HUES64 (cell line): ENCODE measurements around the gene MMP23B.
A peak's percentile ranks its signal among the peaks of the same experiment; 100 is the strongest.

Source experiments
- H3K27ac ChIP-seq: 2 replicates; pipeline ENCODE4 v1.7.0; 2013; ENCODE audit warnings: low read depth, low read length, inconsistent platforms
- H3K27me3 ChIP-seq: 2 replicates; pipeline ENCODE4 v1.6.1; 2013; ENCODE audit warnings: mild to moderate bottlenecking, low read length; ENCODE audit not compliant: insufficient read depth
- H3K36me3 ChIP-seq: 2 replicates; pipeline ENCODE4 v1.6.1; 2013; ENCODE audit warnings: mild to moderate bottlenecking, low read length; ENCODE audit not compliant: insufficient read depth
- H3K4me1 ChIP-seq: 2 replicates; pipeline ENCODE4 v1.6.1; 2013; ENCODE audit warnings: mild to moderate bottlenecking, low read length, moderate library complexity; ENCODE audit not compliant: insufficient read depth
- H3K4me3 ChIP-seq: 2 replicates; pipeline ENCODE4 v1.5.1; 2013; ENCODE audit warnings: mild to moderate bottlenecking, low read length, moderate library complexity
- H3K9ac ChIP-seq: 2 replicates; pipeline ENCODE4 v1.6.1; 2013; ENCODE audit warnings: mild to moderate bottlenecking, low read depth, low read length
- H3K9me3 ChIP-seq: 2 replicates; pipeline ENCODE4 v1.6.1; 2013; ENCODE audit warnings: low read depth, low read length; ENCODE audit not compliant: insufficient read depth
- WGBS: fragments of 150-250, 120-280 bp; methylation state at CpG from one replicate; pipeline ENCODE4 v1.1.7; 2013; ENCODE audit warnings: missing lambda C conversion rate; 5-methylcytosine and 5-hydroxymethylcytosine counted together

MMP23B gene

DNA sequence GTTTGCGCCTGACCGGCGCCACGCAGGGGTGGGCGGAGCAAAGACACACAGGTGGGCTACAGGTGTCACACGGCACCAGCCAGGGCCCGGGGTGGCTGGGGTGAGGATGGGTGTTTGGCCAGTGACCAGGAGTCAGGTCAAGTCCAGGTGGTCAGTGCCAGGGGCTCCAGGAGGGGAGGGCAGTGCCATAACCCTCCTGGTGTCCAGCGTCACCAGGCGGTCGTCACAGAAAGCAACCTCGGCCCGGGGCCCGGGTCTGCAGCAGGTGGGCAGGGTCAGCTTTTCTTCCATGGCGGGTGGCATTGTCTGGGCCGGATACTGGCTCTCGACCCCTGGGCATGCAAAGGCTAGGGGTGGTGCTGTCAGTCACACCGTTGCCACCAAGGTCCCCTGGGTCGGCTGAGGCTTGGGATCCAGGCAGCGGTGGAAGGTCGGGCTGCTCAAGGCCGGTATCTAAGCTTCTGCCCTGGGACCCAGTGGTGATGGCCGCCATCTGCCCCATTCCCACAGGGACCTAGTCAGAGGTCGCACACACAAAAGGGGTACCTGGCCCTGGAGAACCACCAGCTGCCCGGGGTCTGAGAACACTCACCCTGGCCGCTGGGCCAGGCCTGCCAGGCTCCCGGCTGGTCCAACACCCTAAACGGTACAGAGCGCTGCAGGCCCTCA is 33.8 kb upstream of the MMP23B start:
- H3K9me3 ChIP-seq: no peaks in the 10 kb centered on the region
- H3K4me3 ChIP-seq: no peak overlapping the region; the same call in 1 of the 2 replicates
- WGBS: 92% methylated on average over 28 of the region's 28 CpGs
- H3K9ac ChIP-seq: no peak overlapping the region
- no peak overlapping the region for H3K27ac ChIP-seq
- no peaks in the 10 kb centered on the region for H3K36me3 ChIP-seq
- H3K4me1 ChIP-seq: 0 out of 2 replicates have a peak, but pooled peaks cover 5% of the 10 kb centered on the region
- H3K27me3 ChIP-seq: peaks cover 69% of the 10 kb centered on the region

DNA sequence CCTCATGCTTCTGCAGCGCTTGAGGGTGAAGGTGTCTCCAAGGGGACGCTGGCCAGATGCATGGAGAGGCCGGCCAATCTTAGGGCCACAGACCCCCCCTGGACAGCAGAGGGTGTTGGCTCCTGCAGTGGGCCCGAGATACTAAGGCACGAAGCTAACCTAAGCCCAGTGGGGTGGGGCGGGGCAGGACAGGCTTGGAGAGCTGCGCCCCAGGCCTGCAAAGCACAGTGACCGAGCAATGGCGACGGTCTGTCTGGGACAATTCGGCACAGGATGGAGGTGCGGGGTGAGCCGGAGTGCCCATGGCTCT is 33.3 kb upstream of the MMP23B start:
- 0 out of 2 replicates have a peak, but pooled peaks cover 5% of the 10 kb centered on the region for H3K4me1 ChIP-seq
- 91% methylated on average over 13 of the region's 13 CpGs for WGBS

DNA sequence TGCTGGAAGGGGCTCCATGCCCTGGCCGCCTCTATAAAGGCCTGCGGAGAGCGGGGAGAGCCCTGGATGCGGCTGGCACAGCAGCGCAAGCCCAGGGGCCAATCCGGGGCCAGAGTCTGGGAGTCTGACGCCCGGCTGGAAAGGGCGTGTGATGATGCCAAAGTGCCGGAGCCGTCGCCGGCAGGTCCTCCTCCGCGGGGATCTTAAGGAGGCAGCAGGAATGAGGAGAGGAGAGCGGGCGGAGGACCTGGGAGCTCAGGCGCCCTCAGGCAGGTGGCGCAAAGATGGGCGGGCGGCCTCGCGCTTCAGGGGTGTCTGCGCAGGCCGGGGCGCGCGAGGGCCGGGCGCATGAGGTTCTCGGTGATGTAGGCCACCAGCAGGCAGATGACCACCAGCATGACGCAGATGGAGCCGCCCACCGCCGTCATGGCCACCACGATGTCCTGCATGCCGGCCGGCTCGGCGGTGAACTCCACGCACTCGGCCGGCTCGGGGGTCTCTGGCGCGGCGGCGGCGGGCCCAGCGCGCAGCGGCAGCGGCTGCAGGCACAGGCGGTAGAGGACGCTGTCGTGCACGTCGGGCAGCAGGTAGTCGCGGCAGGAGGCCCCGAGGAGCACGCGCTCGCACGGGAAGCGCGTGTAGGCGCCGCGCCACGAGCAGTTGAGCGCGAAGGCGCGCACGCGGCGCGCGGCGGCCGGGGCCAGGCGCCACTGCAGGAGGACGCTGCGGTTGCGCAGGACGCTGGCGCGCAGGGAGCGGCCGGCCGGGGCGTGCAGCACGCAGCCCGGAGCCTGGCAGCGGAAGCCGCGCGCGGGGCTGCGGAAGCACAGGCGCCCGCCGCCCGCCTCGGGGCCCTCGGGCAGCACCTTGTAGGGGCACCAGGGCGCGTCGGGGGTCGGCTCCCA is 32.7 kb upstream of the MMP23B start:
- Histone ChIP-seq H3K36me3 (no peaks in the 10 kb centered on the region), H3K4me1 (0 out of 2 replicates have a peak, but pooled peaks cover 5% of the 10 kb centered on the region), H3K4me3 (peak overlapping the region; percentile 50), H3K27ac (no peak overlapping the region), H3K27me3 (peaks cover 69% of the 10 kb centered on the region), H3K9me3 (no peaks in the 10 kb centered on the region), H3K9ac (peak overlapping the region; percentile 60)
- WGBS: 11% methylated on average over 111 of the region's 111 CpGs

More for the DNA sequence above, 33.3 kb upstream of the MMP23B start:
- Histone ChIP-seq H3K4me3 (peak overlapping the region; percentile 50), H3K9ac (no peak overlapping the region; the same call in 1 of the 2 replicates), H3K36me3 (no peaks in the 10 kb centered on the region), H3K27ac (no peak overlapping the region), H3K9me3 (no peaks in the 10 kb centered on the region), H3K27me3 (peaks cover 69% of the 10 kb centered on the region)

DNA sequence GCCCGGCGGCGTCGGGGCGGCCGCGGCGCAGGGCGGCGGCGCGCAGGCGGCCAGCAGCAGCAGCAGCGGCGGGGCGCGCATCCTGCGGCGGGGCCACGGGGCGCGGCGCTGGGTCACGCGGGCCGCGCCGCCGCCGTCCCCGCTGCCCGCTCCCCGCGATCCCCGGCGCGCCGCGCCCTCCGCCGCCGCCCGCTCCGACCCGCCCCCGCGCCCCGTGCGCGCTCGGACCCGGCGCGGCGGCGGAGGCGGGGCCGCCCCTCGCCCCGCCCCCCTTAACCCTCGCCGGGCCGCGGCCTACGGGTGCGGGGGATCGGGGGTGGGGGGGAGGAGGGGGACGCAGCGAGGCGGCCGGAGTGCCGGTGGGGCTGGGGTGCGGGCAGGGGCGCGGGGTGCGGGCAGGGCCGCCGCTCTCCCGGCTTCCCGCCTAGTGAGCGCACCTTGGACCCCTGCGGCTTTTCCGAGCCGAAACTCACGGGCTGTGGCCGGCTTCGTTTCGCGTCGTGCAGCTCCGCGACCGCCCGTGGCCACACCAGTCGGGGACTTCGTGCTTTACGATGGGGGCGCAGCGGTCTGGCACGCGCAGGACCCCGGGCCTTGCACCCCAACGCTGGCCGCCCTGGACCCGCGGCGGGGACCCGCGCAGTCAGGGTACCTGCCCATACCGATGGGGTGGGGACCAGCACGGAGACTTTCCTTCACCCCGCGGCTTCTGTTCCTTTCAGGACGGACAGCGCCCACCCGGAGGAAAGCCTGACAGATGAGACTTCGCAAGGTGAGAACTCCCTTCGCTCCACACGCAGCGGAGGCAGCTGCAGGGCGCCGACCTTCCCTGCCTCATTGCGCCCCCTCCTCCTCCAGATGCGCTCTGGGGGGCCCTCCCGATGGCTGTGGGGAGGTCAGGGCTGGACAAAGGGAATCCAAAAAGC is 31.8 kb upstream of the MMP23B start, which contains the start of gene FNDC10:
TSS of gene FNDC10 (minus strand) at position 201 of the 926 bp plus-strand sequence. CDS start at position 81, 120 bp downstream.
- Histone ChIP-seq H3K36me3 (no peaks in the 10 kb centered on the region), H3K9me3 (no peaks in the 10 kb centered on the region), H3K4me3 (peak within 1 kb of the TSS; percentile 57), H3K4me1 (0 out of 2 replicates have a peak, but pooled peaks cover 5% of the 10 kb centered on the region), H3K9ac (peak within 1 kb of the TSS; percentile 60), H3K27ac (no peak within 1 kb of the TSS), H3K27me3 (peaks cover 63% of the 10 kb centered on the region)
- 3% methylated on average over 108 of the region's 125 CpGs for WGBS

DNA sequence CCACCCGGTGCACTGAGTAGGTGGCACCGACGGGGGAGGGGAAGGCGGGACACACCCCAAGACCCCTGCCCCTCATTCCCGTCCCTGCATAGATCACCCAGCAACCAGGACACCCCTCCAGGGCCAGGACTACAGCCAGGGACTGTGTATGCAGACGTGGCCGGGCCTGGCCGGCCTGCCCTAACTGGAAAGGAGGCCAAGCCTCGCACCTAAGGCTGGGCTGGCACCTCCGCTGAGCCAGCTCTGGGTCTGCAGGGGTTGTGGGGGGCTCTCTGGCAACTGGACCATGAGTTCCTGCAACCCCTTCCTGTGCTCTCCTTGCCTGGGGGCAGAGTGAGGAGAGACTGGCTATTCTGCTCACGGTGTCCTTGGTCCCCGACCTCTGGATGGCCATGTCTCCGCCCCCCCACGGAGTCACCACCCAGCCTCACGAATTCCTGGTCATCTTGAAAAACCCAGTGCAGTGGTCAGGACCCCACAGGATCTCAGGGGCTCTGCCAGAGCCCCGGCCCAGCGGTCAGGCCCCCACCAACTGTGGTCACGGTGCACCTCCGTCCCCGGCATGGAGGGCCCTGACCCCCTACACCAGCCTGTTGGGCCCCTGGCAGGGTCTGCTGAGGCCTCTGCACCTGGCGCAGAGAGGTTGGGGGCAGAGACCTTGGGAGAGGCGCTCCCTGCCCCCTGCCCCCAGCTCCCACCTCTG is 31.0 kb upstream of the MMP23B start:
- Histone ChIP-seq H3K27ac (no peak overlapping the region), H3K27me3 (peaks cover 55% of the 10 kb centered on the region), H3K4me1 (0 out of 2 replicates have a peak, but pooled peaks cover 5% of the 10 kb centered on the region), H3K9ac (no peak overlapping the region), H3K9me3 (no peaks in the 10 kb centered on the region), H3K4me3 (peak overlapping the region; percentile 57; the same call in 1 of the 2 replicates), H3K36me3 (no peaks in the 10 kb centered on the region)
- 71% methylated on average over 22 of the region's 22 CpGs for WGBS

DNA sequence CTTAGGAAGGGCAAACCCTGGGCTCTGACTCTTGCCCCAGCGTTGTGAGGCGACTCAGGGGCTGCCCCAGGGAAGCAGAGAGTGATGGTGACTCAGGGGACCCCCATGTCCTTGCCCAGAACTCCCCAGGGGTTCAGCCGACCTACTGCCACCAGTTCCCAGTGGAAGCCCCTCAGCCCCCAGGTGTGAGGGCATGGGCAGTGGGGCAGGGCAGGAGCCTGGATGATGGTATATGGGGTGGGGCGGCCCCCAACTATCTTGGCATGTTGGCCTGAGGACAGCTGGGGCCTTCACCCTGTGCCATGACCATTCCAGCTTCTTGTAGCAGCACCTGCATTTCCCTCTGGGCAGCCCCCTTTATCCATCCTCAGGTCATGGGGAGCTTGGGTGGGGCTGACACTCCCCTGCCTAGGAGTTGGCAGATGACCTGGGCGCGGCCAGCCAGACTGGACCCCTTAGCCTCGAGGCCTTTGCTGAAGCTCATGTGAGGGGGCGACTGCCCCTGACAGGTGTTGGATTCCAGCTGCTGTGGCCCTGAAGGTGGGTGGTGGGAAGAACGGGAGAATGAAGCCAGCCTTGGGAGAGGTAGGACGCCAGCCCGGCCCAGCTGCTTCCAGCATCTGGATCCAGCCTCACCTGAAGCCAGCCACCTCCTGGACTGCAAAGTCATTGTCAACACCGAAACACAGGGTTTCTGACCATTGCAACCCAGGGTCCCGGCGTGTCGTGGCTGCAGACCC is 30.2 kb upstream of the MMP23B start:
- no peaks in the 10 kb centered on the region for H3K9me3 ChIP-seq
- no peak overlapping the region for H3K27ac ChIP-seq
- peaks cover 48% of the 10 kb centered on the region for H3K27me3 ChIP-seq
- no peak overlapping the region for H3K9ac ChIP-seq
- 87% methylated on average over 15 of the region's 15 CpGs for WGBS
- H3K4me3 ChIP-seq: no peak overlapping the region
- 0 out of 2 replicates have a peak, but pooled peaks cover 4% of the 10 kb centered on the region for H3K4me1 ChIP-seq
- H3K36me3 ChIP-seq: no peaks in the 10 kb centered on the region

DNA sequence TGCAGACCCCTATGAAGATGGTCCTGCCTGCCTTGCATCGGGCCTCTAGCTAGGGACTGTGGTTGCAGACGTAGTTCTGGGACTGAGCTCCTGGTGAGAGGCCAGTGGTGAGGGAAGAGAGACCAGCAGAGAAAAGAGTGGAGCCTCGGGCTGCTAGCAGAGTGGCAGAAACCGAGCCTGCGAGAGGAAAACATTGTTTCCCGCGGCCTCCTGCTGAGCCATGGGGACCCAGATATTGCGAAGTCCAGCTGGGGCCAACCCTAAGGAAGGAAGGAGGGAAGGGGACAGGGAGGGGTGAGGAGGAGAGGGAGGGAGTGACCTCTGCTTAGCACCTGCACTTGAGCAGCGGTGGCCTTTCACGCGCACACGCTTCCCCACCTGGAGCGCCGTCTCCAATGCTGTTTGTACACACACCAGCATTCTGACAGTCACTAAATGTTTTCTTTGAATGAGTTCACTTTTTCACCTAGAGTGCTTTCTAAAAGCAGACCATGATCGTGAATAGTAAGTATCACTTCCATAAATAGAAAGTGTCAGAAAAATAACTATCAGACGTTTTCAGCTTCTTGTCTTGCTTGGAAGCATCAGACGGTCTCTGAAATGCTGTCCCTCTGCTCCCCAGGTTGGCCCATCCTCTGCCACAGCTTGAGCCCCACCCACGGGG is 29.5 kb upstream of the MMP23B start:
- H3K9me3 ChIP-seq: no peaks in the 10 kb centered on the region
- no peak overlapping the region for H3K27ac ChIP-seq
- H3K9ac ChIP-seq: no peak overlapping the region
- H3K36me3 ChIP-seq: no peaks in the 10 kb centered on the region
- H3K4me3 ChIP-seq: no peak overlapping the region
- H3K4me1 ChIP-seq: no peaks in the 10 kb centered on the region
- peaks cover 45% of the 10 kb centered on the region for H3K27me3 ChIP-seq
- WGBS: 76% methylated on average over 18 of the region's 18 CpGs

DNA sequence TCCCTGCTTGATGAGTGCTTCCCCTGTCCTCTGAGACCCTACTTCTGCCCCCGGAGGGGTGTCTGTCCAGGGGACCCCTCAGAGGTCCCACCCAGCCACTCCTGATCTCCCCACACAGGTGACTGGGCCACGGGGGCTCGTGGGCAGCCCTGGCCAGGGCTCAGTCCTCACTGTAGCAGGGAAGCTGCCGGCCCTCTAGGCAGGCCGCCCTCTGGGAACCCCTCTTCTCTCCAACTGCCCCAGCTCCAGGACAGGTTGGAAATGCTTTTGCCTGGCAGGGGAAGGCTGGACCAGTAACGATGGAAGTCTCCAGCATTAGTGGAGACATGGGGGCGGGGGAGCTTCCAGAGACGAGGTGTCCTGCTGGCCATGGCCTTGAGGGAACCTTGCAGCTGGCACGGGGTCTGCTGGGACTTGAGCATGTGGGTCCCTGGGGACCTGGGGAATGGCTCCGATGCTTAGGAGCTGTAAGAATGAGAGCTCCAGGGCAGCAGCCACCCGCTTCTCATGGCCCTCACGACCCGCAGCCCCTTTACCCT is 28.9 kb upstream of the MMP23B start:
- no peak overlapping the region for H3K4me3 ChIP-seq
- no peaks in the 10 kb centered on the region for H3K4me1 ChIP-seq

DNA sequence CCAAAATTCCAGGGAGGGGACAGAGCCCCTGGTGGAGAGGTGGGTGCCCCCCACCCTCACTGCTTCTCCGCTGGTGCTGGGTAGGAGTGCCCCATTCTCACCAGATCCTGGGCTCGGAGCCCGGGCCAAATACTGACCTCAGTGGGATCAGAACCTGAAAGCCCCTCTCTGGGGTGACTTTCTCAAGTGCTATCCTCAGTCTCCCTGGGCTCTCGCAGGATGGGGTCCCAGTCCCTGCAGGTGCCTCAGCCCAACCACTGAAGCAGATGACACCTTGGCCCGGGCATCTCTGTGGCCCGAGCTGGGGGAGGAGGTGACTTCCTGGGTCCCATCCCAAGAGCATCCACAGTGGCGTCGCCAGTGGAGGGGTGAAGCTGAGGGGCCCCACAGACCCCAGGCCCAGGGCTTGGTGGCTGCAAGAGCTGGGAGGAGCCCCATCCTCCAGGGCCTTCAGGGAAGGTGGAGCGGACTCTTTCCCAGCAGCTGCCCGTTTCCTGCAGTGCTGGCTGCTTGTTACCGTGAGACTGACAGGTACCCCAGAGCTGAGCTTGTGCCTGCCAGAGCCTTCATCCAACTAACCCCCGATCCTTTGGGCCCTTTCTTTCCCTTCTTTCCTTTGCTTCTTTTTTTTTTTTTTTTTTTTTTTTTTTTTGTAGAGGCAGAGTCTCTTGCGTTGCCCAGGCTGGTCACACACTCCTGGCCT is 28.2 kb upstream of the MMP23B start:
- no peaks in the 10 kb centered on the region for H3K4me1 ChIP-seq
- H3K9me3 ChIP-seq: no peaks in the 10 kb centered on the region
- H3K4me3 ChIP-seq: no peak overlapping the region
- H3K9ac ChIP-seq: no peak overlapping the region
- peaks cover 34% of the 10 kb centered on the region for H3K27me3 ChIP-seq
- H3K36me3 ChIP-seq: no peaks in the 10 kb centered on the region
- no peak overlapping the region for H3K27ac ChIP-seq
- 83% methylated on average over 13 of the region's 13 CpGs for WGBS

More for the DNA sequence above, 28.9 kb upstream of the MMP23B start:
- no peaks in the 10 kb centered on the region for H3K9me3 ChIP-seq
- H3K27ac ChIP-seq: no peak overlapping the region
- 75% methylated on average over 13 of the region's 13 CpGs for WGBS
- H3K27me3 ChIP-seq: peaks cover 42% of the 10 kb centered on the region
- H3K36me3 ChIP-seq: no peaks in the 10 kb centered on the region
- H3K9ac ChIP-seq: no peak overlapping the region
